Smooth muscle cell (in vitro differentiated cells): ENCODE results near the gene PTRH2. TPM values are rescaled to one million over a fixed set of nuclear protein-coding genes. Genes with fewer than 3 reads are reported as not detected.

ENCODE experiments used
- DNase-seq: peaks from one replicate; lab custom pipeline; 2025; ENCODE audit not compliant: unreplicated experiment; lab: John Stamatoyannopoulos, UW
- H2AFZ ChIP-seq: fragments of 200-600 bp; sonication (generic); 2 replicates; pipeline ENCODE4 v1.6.0; 2016; ENCODE audit warnings: antibody characterized with exemption, low read depth, mild to moderate bottlenecking
- H3F3A ChIP-seq: fragments of 200-600 bp; sonication (generic); 2 replicates; pipeline ENCODE4 v1.6.0; 2017; ENCODE audit warnings: antibody characterized with exemption, low read depth
- H3K27ac ChIP-seq: fragments of 200-600 bp; sonication (generic); 2 replicates; pipeline ENCODE4 v1.5.1; 2016; ENCODE audit warnings: low read depth, mild to moderate bottlenecking
- H3K27me3 ChIP-seq: fragments of 200-600 bp; sonication (generic); 2 replicates; pipeline ENCODE4 v1.6.1; 2016; ENCODE audit warnings: low read depth, mild to moderate bottlenecking
- H3K36me3 ChIP-seq: fragments of 200-600 bp; sonication (generic); 2 replicates; pipeline ENCODE4 v1.5.1; 2016; ENCODE audit warnings: low read depth
- H3K4me1 ChIP-seq: fragments of 200-600 bp; sonication (generic); 2 replicates; pipeline ENCODE4 v1.5.1; 2016; ENCODE audit warnings: low read depth
- H3K4me2 ChIP-seq: fragments of 200-600 bp; sonication (generic); 2 replicates; pipeline ENCODE4 v1.6.0; 2016; ENCODE audit warnings: mild to moderate bottlenecking
- H3K4me3 ChIP-seq: fragments of 200-600 bp; sonication (generic); 2 replicates; pipeline ENCODE4 v1.5.1; 2016; ENCODE audit warnings: mild to moderate bottlenecking
- H3K79me2 ChIP-seq: fragments of 200-600 bp; sonication (generic); 2 replicates; pipeline ENCODE4 v1.6.0; 2016; ENCODE audit warnings: low read depth, mild to moderate bottlenecking
- H3K9ac ChIP-seq: fragments of 200-600 bp; sonication (generic); 2 replicates; pipeline ENCODE4 v1.6.0; 2016; ENCODE audit warnings: low read depth
- H3K9me3 ChIP-seq: fragments of 200-600 bp; sonication (generic); replicated peaks from 2 replicates; pipeline ENCODE4 v1.5.1; 2016; ENCODE audit warnings: low read depth
- H4K20me1 ChIP-seq: fragments of 200-600 bp; sonication (generic); 2 replicates; pipeline ENCODE4 v1.6.0; 2016; ENCODE audit warnings: low read depth
- CTCF ChIP-seq: fragments of 200-600 bp; sonication (generic); IDR thresholded peaks from 2 replicates; pipeline ENCODE4 v1.5.1; 2017; ENCODE audit warnings: borderline replicate concordance, mild to moderate bottlenecking, antibody characterized with exemption; ENCODE audit not compliant: insufficient read depth, poor library complexity, severe bottlenecking
- WGBS: methylation state at CpG from one replicate; pipeline ENCODE4 v1.1.7; 2016; ENCODE audit warnings: low lambda C conversion rate; 5-methylcytosine and 5-hydroxymethylcytosine counted together
- polyA plus RNA-seq: library from polyadenylated mRNA; unstranded; fragments of >200 nt; fragmentation: Nextera tagmentation; extraction: Ambion mirVana; gene quantifications from 2 replicates; pipeline ENCODE4 v1.2.1, GENCODE V29; 2016
- total RNA-seq: library from RNA; depleted of rRNA; stranded (reverse); fragments of >200 nt; gene quantifications from 2 replicates; pipeline ENCODE4 v1.2.3, GENCODE V29; 2014

The PTRH2 gene
- total and polyA plus RNA-seq, 2 experiments from 2014 or later = 11.4 to 26.2 TPM

GRCh38 chr17:59730268-59730834, 23.1 kb upstream of the PTRH2 start:
- no peaks in the 10 kb centered on the region for H3K4me1 ChIP-seq
- H3K27me3 ChIP-seq = no peaks in the 10 kb centered on the region
- no peak overlapping the region for H3K27ac ChIP-seq
- H3K4me2 ChIP-seq = no peak overlapping the region
- no peak overlapping the region for H3K9ac ChIP-seq
- H3K4me3 ChIP-seq = no peak overlapping the region
- no peaks in the 10 kb centered on the region for H3K9me3 ChIP-seq
- 97% methylated on average over 1 of the region's 1 CpG for WGBS
- no peak for DNase-seq
- H2AFZ ChIP-seq = no peak overlapping the region
- H3K79me2 ChIP-seq = peaks cover 76% of the 10 kb centered on the region
- no peaks in the 10 kb centered on the region for H3K36me3 ChIP-seq
- peaks cover 52% of the 10 kb centered on the region for H4K20me1 ChIP-seq
- no peak for TF ChIP-seq CTCF
- H3F3A ChIP-seq = no peaks in the 10 kb centered on the region

- WGBS = 100% methylated on average over 1 of the region's 1 CpG
- Histone ChIP-seq H3K79me2 (peaks cover 83% of the 10 kb centered on the region), H3K36me3 (peaks cover 4% of the 10 kb centered on the region)
Measured at GRCh38 chr17:59727817-59728533, 20.7 kb upstream of the PTRH2 start.

GRCh38 chr17:59725691-59726090, 18.5 kb upstream of the PTRH2 start:
- no peak for DNase-seq
- Histone ChIP-seq H3K79me2 (peaks cover 96% of the 10 kb centered on the region), H3K9ac (no peak overlapping the region), H4K20me1 (peaks cover 93% of the 10 kb centered on the region), H3F3A (no peaks in the 10 kb centered on the region), H3K27ac (no peak overlapping the region), H3K27me3 (no peaks in the 10 kb centered on the region), H3K4me2 (no peak overlapping the region), H2AFZ (no peak overlapping the region), H3K4me3 (no peak overlapping the region), H3K9me3 (no peaks in the 10 kb centered on the region), H3K4me1 (no peaks in the 10 kb centered on the region), H3K36me3 (peaks cover 4% of the 10 kb centered on the region)
- 94% methylated on average over 2 of the region's 2 CpGs for WGBS
- TF ChIP-seq CTCF = no peak

More at GRCh38 chr17:59727817-59728533, 20.7 kb upstream of the PTRH2 start:
- H3K9ac ChIP-seq = no peak overlapping the region
- DNase-seq = no peak
- no peak overlapping the region for H3K27ac ChIP-seq
- H4K20me1 ChIP-seq = peaks cover 73% of the 10 kb centered on the region
- H3K4me3 ChIP-seq = no peak overlapping the region
- no peak for TF ChIP-seq CTCF
- no peaks in the 10 kb centered on the region for H3K27me3 ChIP-seq
- H3K4me2 ChIP-seq = no peak overlapping the region
- H3K4me1 ChIP-seq = no peaks in the 10 kb centered on the region
- H2AFZ ChIP-seq = no peak overlapping the region
- no peaks in the 10 kb centered on the region for H3F3A ChIP-seq
- H3K9me3 ChIP-seq = no peaks in the 10 kb centered on the region
